ENCODE measurements around the gene GPR162.

GPR162 gene

DNA sequence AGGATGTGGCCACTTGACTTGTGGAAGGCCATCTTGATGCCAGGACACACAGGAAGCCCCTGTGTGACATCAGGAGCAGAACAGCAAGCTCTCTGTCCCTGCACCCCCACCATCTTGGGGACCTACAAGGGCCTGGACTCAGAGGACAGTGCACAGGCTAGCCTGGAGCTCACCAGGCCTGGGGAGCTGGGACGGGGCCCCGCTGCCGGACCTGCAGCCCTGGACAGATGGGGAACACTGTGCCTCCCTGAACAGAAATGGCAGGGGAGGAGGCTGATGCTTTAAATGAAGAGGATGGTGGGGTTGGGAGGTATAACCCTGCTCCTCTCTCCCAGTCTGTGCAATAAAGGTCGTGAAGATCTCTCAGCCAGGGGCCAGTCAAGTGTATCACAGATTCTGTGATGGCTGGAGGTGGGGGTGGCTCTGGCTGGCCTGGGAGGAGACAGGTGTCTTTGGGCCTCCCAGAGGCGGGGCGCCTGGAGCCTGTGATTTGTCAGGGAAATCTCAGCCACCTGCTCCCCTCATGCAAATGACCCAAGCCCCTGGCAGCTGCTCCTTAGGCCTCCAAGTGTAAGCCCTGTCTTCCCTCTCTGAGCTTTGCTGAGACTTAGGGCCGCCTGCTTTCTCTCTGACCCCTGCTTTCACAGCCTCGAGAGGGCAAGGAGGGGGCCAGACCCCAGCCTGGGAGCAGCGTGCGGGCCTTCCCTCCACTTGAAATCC lies 18.0 kb downstream of the GPR162 start:
- DNase-seq: no peak

DNA sequence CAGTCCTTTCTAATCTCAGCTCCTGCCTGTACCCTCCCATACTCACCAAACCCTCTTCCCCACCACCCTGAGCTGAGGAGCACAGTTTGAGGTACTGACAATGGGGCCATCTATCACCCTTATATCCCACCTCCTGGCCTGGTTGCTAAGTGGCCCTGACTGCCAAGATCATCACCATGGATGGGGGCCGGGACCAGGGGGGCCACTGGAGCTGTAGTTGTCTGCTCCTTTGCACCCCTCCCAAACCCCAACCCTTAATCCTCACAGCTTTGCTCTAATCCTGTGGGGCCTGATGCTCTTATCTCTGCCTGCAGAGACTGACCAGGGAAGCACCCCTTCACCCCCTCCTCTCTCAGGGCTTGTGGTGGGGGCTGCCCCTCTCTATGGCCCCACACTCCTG lies 18.7 kb downstream of the GPR162 start:
- DNase-seq: no peak

DNA sequence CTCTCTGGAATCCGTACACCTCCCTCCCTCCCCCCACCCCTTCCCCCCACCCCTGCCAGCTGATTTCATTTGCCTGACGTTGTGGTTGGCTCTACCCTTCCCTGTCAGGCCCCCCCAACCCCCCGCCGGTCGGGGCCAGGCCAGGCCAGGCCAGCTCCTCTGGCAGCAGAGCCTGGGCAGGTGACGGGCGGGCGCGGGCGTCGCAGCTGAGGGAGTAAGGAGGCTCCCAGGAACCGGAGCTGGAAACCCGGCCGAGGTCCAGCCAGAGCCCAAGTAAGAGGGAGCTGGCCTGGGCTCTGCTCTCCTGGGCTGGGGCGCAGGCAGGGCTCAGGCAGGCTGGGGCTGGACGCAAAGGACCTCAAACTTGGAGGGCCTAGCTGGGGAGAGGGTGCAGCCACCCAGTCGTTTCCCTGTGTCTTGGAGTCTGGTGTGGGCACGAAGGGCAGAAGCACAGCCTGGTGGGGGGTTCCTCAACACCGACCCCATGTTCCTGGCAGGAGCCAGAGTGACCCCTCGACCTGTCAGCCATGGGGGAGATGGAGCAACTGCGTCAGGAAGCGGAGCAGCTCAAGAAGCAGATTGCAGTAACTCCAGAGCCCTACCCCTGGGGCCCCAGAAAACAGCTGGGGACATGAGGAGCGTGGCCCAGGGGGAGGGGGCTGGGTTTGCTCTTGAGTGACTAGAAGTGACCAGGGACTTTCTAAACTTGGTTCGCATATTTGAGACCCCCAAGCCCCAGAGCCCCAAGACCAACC lies 19.3 kb downstream of the GPR162 start, which contains the start of gene GNB3:
GNB3 (plus strand) TSS at position 165 of the 755 bp plus-strand sequence; CDS start at position 528, 363 bp downstream.
- DNase-seq: no peak

DNA sequence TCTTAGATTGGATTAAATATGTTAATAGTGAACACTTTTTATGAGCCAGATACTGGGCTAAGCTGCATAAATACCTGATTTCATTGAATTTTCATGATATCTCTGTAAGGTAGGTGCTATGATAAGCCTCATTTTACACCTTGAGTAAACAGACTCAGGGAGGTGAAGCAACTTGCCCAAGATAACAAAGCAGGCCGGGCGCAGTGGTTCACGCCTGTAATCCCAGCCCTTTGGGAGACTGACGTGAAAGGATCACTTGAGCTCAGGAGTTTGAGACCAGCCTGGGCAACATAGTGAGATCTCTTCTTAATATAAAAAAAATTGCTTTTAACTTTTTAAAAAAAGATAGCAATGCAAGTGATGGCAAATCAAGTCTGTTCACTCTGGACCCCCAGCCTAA lies 20.5 kb downstream of the GPR162 start:
- no peak for DNase-seq

DNA sequence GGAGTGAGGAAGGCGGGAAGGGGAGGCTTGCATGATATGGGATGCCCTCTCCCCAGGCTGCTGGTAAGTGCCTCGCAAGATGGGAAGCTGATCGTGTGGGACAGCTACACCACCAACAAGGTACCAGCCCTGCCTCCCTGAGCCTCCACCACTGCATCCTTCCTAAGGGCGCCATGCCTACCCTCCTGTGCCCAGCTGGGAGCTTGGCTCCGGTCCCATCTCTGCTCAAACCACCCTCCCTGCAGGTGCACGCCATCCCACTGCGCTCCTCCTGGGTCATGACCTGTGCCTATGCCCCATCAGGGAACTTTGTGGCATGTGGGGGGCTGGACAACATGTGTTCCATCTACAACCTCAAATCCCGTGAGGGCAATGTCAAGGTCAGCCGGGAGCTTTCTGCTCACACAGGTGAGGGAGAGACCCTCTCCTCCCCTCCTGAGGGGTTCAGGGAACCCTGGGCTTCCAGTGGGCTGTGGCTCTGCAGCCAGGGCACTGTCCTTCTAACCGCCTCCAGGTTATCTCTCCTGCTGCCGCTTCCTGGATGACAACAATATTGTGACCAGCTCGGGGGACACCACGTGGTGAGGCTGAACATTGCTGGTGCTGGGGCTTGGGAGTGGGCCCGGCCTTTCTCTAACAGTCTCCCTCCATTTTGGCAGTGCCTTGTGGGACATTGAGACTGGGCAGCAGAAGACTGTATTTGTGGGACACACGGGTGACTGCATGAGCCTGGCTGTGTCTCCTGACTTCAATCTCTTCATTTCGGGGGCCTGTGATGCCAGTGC lies 21.7 kb downstream of the GPR162 start:
- no peak for DNase-seq

DNA sequence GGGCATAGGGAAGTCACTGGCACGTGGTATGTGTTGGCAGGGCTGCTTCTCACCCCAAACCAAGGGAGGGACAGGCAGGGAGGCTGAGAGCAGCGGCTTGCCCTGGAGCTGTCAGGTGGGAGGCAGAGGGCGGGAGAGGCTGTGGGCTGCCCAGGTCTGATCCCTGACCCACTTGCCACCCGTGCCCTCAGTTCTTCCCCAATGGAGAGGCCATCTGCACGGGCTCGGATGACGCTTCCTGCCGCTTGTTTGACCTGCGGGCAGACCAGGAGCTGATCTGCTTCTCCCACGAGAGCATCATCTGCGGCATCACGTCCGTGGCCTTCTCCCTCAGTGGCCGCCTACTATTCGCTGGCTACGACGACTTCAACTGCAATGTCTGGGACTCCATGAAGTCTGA lies 23.8 kb downstream of the GPR162 start:
- no peak for DNase-seq

DNA sequence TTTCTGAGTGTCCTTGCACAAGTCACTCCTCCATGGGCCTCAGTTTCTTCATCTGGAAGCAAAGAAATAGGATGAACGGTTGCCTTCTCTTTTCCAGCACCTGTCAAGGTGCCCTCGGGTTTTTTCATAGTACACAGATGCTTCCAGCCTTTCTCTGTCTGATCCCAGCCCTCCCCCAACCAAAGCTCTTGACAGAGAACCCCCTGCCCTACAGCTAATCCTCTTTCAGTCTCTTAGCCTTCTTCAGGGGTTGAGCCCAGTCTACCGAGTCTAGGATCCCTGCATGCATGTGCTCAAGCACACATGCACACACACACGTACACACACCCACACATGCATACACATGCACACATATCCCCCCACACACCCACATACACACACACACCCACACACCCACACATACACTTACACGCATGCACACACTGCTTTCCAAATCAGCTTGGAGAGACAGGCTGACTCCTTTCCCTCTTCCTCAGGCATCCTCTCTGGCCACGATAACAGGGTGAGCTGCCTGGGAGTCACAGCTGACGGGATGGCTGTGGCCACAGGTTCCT lies 24.8 kb downstream of the GPR162 start:
- no peak for DNase-seq

DNA sequence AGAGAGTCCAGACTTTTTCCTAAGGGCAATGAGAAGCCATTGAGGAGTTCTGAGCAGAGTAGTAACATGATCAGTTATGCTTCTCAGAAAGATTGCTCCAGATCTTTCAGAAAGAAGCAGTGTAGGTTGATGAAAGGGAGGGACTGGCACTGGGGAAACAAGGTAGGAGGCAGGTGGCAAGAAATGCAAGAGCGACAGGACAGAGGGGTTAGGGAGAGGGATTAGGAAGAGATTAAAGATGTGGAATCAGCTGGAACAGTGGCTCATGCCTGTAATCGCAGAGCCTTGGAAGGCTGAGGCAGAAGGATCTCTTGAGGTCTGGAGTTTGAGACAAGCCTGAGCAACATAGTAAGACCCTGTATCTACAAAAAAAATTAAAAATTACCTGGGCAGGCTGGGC lies 26.1 kb downstream of the GPR162 start:
- DNase-seq: no peak

DNA sequence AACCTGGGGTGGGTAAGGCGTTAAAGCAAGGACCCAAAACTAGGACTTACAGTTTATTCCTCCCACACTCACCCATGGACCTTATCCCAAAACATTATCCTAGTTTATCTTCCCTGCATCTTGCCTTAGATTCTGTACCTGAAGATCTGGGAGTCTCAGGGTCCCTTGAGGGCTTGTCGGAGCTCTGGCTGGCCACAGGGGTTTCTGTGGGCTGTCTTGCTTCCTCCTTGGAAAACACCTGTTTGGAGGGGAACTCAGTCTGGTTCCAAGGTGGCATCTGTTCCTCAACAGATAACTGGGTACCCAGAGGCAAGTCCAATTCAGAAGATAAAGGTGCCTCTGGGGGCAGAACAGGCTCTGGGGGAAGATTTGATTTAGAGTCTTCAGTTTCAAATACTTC lies 27.8 kb downstream of the GPR162 start:
- DNase-seq: no peak

DNA sequence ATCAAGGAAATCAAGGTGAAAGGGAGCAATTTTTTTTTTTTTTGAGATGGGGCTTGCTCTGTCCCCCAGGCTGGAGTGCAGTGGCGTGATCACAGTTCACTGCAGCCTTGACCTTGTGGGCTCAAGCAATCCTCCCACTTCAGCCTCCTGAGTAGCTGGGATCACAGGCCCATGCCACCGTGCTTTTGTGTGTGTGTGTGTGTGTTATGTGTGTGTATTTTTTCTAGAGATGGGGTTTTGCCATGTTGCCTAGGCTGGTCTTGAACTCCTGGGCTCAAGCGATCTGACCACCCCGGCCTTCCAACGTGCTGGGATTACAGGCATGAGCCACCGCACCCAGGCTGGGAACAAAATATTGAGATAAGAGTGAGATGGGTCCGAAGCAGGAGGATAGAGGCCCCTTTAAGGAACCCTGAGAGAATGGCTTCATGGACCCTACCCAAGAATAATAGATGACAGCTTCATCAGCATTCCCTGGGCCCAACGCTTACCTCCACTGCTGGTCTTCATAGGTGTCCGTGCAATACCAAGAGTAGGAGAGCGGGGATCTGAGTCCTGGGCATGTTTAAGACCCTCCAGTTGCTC lies 28.4 kb downstream of the GPR162 start:
- DNase-seq: no peak

DNA sequence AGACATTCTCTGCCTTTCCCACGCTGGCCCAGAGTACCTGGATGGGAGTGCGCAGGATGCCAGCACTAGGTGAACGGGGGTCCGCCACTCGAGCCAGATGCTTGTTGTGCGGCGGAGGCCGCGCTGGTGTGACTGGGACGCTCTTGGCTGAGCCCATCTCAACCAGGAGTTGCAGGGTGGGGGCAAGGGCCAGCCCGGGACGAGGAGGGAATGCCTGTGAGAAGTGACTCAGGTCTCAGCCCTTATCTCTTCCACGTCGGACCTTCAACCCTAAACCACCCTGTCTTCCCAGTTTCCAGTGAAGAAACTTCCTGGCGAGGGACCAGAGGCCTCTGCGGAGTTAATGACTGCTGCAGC lies 29.2 kb downstream of the GPR162 start:
- DNase-seq: no peak

DNA sequence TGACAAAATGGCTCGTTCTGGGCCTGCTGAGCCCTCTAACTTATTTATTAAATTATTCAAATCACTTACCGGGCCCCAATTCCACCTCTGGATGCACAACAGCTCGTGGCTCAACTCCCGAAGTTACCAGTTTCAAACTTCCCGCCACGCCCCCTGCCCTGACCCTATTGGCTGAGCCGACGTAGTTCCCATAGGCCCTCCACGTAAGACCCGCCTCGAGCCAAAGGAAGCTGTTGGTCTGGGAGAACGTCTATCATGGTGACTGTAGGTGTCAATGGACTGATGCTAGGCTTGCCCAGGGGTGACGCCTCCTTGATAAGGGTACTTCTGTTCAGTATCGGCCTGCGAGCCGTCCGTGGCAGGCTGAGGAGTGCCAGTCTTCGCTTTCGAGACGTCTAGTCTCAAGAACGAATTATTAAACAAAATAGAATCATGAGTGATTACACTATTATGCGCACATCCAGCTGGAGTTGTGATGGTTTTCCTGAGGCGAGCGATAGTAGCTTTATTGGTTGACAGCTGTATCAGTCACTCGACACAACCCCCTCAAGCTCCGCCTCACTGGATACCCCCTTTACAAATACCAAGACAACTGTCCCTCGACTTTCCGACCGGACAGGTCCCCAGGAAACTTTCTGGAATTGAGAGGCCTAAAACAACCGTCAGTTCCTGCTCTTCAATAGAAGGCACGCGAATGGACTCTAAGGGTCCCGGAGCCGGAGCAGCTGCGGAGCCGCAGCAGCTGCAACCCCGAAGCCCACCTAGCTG lies 29.7 kb downstream of the GPR162 start, which contains the start of gene CDCA3:
CDCA3 (minus strand) TSS at position 134 of the 768 bp plus-strand sequence. CDS start 334 bp downstream, outside the sequence.
- DNase-seq: peak; percentile 74 to 100 (median 89)

DNA sequence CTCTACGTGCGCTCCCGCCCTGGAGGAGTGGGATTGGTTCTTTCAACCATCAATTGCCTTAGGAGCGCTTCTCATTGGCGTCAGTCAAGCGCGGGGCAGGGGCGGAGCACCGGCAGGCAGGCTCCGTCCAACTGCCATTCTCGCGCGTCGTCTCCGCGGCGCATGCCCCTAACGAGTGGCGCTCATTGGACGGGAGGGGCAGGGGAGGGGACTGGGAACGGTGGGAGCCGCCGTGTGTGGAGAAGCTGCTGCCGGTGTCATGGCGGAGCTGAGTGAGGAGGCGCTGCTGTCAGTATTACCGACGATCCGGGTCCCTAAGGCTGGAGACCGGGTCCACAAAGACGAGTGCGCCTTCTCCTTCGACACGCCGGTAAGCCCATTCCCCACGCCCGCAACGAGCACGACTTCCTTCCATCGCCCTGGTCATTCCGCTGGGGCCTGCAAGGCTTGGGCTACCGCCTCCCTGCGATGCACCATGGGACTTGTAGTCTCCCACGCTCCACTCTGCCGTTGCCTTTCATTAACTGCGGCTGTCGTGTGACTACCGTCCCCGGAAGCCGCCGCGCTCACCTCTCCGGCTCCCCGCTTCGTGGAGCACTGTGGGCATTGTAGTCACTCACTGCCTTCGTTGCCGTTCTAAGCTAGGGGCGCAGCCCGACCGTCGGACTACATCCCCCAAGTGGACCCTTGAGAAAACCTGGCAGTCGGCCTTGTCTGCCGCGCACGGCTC lies 30.5 kb downstream of the GPR162 start, which contains the start of gene USP5:
USP5 (plus strand) TSS at position 230 of the 730 bp plus-strand sequence; CDS start at position 260, 30 bp downstream.
- peak; percentile 95 to 100 (median 98) for DNase-seq

DNA sequence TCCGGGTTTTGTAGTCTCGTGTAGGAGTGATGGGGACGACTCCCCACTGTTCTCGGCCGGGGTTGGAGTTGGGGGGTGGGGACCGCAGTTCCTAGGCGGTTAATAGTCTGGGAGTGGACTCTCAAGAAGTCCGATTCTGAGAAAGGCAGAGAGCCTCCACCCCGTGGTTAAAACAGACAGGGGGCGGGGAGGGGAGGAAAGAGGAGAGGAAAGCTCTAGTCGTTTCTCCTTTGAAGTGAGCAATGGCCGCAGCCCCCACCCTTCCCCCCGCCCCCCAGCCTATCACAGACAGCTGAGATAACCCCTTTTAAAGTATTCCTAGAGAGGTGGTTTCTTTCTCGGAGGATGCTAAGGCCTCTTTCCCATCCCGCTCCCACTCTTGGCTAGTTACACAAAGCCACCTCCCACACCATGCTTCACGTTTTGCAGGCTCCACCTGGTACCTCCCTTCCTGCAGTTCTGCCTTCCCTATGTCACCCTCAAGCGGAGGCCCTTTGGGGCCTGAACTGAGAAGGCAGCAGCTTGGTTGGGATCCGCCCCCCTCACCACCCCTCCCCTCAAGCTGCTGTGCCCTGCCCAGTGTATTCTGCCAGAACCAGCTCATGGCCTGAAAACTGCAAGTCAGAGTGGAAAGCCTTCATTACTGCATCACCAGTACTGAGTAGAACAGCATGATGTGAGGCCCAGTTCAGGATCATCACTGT lies 31.2 kb downstream of the GPR162 start:
- DNase-seq: peak in 4 of 5 experiments; percentile 13 to 91 (median 66)

DNA sequence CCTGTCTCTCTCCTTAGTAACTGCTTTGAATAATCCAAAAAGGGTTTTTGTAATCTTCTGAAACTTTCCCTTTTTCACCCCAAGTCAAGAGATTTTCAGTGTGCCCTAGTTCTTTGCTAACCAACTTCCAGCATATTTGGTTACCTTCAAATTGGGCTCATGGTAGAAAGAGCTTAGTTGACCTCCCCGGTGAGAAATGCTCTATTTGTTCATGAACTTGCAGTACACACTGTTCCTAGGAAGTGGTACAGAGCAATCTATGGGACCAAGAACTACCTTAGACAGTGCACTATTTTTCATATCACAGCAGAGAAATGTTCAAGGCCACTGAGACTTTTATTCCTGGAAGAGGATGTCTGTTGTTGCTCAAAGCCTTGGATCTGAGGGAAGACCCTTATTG lies 32.0 kb downstream of the GPR162 start:
- DNase-seq: no peak

DNA sequence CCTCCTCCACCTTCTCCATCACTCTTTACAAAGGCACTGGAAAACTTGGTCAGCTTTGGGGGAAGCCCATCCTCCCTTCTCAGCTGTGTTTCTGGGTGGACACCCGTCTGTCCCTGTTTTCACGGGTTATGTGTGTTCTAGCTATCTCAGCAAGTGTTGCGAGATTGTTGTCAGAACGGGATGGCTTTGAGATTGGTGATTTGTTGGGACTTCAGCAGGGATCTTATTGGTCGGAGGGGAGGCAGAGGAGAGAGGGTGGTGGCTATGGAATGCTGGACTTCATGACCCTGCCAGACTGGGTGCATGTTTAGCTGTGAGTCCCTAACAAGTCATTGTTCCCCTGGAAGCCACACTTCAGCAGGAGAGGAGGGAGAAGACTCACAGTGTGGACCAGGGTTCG lies 32.4 kb downstream of the GPR162 start:
- DNase-seq: no peak

DNA sequence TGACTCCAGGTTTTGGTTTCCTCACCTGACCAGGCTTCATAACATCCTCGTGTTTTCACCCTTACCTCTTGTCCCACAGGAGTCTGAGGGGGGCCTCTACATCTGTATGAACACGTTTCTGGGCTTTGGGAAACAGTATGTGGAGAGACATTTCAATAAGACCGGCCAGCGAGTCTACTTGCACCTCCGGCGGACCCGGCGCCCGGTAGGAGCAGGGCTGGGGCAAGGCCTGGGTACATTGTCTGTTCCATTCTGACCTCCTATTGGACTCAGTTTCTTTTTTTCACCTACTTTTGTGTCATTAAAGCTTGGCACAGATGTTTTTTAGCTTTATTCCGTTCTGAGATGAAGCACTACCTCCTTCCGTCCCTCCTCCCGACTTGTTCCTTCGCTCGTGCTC lies 33.7 kb downstream of the GPR162 start:
- DNase-seq: no peak

DNA sequence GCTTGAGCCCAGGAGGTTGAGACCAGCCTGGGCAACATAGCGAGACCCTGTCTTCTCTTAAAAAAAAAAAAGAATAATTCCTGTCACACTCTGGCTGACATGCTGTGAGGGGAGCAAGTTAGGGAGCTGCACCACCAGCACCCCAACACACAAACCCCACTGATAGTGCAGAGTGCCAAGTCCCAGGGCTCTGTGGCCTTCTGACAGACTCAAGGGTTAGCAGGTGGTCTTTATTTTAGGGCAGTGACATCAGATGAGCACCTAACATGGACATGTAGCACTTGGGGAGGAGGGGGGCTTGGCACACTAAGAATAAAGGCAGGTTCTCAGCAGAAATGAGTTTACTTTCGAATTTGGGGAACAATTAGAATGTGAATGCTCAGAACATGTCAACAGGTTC lies 37.2 kb downstream of the GPR162 start:
- no peak for DNase-seq

DNA sequence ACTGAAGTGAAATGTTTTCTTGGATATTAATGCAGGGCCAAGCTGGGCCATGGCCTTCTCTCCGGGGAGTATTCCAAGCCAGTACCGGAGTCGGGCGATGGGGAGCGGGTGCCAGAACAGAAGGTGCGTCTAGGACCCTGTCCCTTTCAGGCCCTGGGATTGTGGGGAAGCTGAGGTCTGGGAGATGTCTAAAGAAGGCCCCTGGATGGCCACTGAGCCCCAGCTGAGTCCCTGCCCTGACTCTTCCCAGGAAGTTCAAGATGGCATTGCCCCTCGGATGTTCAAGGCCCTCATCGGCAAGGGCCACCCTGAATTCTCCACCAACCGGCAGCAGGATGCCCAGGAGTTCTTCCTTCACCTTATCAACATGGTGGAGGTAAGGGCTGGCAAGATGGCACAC lies 38.5 kb downstream of the GPR162 start:
- no peak for DNase-seq

DNA sequence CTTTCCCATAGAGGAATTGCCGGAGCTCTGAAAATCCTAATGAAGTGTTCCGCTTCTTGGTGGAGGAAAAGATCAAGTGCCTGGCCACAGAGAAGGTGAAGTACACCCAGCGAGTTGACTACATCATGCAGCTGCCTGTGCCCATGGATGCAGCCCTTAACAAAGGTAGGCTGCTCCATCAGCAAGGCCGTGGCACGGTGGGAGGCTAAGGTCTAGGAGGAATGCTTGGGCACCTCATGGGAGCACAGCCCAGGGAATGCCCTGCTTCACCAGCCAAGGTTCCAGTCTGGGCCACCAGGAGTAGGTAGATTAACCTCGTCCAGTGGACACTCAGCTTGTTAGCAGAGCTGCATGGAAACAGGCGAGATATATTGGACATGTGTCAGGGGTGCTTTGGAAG lies 39.3 kb downstream of the GPR162 start:
- DNase-seq: no peak

Data from T-helper 2 cell (primary cell).